GM19438 (cell line): ENCODE data around the gene CLMP.
A peak's percentile ranks its signal among the peaks of the same experiment; 100 is the strongest.

Experiments used
- ATAC-seq: cut with Tn5 transposase; IDR thresholded peaks from one replicate; pipeline ENCODE4 v1.9.1; 2021; ENCODE audit warnings: low read depth; ENCODE audit not compliant: unreplicated experiment

CLMP gene, protein sequence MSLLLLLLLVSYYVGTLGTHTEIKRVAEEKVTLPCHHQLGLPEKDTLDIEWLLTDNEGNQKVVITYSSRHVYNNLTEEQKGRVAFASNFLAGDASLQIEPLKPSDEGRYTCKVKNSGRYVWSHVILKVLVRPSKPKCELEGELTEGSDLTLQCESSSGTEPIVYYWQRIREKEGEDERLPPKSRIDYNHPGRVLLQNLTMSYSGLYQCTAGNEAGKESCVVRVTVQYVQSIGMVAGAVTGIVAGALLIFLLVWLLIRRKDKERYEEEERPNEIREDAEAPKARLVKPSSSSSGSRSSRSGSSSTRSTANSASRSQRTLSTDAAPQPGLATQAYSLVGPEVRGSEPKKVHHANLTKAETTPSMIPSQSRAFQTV

DNA sequence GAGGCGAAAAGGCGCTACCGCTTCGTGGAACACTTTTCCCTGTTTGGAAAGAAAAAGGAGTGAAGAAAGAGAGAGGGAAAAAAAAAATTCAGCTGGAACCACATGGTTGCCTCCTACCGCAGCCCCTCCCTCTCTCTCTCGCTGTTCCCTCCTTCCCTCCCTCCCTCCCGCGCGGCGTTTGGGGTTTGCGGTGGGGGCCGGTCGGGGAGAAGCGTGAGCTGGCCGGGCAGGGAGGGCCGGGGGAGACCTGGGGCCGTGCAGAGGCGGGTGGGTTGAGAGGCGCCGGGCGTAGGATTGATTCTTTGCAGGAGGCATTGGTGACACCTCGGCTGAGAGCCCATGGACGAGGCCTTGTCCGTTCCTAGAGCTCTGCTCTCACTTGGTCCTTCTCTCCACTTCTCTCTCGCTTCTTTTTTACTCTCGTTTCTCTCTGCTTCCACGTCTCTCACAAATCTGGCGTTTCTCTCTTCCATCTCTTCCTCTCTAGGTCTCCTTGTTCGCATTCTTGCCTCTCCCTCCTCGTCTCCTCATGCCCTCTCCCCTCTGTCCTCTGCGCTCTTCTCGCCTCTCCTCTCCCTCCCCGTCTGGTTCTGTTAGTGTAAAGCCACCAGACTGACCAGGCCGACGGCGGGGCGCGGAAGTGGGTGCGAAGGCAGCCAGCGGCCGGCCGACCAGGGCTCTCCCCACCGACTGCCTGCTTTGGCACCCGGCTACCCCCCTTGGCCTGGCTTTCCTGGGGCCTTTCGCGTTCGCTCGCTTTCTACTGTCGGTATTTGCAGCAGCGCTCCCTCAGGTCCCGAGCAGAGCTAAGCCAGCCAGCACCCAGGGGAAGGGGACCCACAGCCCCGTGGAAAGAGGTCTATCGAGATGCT lies at the start of gene CLMP:
TSS of gene CLMP (minus strand) at position 61 of the 872 bp plus-strand sequence. CDS start 308 bp downstream, outside the sequence.
- no peak for ATAC-seq

DNA sequence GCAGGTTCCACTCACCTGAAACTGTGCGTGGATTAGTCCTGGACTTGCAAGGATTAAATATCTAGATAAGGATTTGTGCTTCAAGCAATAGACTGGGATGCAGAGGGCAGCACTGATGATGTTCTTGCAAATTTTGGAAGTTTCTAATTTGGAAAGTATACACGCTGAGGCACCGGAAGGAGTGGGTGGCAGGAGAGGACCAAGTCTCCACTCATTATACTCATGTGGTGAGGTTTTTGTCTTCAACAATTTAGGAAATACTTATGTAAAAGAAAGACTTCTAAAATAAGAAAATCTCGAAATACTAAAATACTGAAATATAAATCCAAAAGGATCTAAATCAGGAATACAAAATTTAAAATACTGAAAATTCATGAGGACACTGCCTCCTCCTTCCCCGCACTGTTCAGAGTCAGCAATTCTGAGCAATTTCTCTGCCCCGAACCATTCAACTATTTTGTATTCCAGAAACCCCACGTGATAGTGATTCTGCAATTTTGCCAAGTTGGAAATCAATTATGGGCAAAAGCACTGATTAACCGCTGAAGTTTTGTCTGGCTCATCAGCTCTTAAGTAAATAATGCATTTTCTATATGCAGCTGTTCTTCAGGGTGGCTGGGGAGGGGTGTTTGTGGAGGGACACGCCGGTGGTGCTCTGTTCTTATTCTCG lies 47.0 kb upstream of the CLMP start:
- ATAC-seq = no peak

DNA sequence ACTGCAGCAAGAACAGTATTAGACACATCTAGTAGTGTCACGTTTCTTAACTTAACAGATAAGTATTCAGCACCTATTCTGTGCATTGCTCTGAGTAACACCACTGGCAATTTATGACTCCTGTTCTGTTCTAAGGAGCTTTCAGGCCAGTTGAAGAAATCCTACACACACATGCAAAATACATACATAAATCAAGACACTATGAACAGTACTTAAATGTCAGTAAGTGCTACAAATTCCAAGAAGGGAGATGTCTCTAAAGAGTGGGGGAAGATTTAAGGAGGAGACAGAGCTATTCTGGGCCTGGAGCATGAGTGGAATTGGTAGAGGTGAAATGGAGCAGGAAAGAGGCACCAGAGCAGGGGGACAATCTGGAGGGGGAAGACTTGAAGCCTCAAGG lies 46.2 kb upstream of the CLMP start:
- ATAC-seq = no peak

DNA sequence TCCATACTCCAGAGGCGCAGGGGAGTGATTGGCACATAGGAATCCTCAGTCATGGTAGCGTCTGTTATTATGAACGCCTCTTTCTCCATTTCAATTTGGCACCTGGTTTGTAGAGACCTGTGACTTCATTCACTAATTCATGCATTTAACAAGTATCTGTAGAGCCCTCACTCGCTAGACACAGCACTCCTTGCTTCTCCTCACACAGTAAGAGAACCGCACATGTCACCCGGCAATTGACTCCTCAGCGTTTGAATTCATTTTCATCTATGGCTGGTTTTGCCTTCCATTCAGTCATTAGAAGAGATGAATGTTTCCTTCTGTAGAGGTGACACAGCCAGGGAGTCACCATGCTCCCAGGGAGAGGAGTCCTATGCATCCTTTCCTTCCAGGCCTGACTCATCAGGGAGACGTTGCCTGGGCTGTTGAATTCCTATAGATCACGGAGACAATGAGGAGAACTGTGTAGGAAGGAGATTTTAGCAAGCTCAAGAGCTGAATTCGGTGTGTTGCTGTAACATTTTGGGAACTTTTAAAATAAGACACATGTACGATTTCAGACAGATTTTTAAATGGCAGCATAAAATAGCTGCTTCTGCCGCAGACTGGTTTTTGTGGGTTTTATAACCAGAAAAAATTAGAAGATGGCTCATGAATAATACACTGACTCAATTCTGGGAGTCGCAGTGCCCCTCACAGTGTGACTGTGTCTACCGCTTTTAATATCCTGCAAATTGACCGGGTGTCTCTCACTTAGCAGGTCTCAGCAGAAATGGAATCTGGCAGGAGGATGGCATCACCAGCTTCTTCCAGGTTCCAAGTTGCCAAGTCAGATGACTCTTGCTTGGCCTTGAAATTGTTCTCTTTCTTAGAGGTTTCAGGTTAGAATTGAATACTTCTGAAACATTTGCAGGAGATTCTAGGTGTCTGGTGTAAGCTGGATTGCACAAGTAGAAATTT lies 44.4 kb upstream of the CLMP start:
- ATAC-seq = no peak

DNA sequence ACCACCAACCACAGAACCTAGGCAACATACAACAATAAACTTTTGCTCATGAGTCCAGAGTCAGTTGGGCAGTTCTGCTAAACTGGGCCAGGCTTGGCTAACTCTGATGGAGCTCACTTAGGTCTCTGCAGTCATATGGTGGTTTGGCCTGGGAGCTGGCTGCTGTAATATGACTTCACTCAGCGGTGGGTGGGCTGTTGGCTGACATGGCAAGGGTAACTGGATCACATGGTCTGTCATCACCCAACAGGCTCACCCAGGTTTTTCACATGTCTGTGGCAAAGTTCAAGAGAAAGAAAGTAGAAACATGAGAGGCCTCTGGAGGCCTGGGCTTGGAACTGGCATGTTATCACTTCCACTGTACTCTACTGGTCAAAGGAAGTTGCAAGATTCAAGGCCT lies 43.2 kb upstream of the CLMP start:
- ATAC-seq = no peak

DNA sequence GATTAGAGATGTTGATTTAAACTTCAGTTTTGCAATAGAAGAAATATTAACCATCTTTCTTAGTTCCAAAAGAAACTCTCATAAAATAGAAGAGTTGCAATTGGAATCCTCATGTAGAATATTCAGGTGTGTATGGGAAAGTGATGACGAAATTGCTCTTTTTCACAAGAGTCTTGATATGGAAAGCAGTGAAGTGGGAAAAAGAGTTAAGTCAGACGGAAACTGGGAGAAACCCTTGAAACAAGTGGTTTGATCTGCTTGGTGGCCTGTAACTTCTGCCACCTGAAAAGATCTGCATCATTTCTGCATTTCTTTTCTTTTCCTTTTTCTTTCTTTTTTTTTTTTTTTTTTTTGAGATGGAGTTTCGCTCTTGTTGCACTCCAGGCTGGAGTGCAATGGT lies 41.8 kb upstream of the CLMP start:
- ATAC-seq = no peak

DNA sequence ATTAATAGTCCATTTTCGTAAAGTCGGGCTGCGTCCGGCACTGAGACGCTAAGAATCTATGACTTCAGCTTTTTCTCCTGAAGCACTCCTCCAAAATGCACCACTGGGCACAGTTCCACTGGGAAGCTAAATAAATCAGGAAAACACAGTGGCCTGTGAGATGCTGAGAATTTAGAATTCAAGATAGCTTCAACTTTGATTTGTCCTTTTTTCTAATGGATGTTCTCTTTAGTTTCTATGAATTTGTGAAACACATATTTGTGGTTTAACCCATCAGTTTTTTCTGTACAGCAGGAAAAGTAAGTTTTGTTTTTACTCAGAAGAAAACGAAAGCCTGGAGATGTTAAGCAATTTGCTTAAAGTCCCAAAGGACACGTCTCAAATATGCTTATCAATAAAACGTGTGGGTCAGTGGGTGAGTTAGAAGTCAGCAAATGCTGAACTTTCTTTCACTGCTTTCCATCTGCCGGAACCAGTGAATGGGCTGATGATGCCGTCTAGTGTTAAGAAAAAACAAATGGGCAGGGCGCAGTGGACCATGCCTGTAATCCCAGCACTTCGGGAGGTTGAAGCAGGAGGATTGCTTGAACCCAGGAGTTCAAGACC lies 40.7 kb upstream of the CLMP start:
- no peak for ATAC-seq

DNA sequence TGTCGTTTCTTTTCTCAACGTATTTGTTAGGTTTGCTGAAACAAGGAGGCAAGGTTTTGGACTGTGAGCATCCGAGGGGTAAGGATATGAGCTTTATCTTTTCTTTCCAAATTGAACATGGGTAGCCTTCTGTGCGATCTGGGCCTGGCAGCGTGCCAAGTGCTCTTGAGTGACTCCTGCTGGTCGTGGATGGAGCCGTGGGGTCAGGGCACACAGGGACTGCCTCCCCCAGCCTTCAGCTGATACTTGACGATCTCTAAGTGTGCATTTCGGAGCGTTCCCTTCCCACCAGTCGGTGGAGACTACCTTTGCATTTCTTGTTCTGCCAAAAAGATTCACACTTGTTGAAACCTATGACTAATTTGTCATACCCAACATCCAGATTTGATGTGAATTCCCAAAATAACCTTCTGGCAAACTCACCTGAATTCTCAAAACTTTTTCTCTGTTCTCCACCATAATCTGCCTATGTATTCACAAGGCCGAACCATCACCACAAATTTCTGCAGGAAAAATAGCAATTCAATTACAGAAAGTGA lies 40.1 kb upstream of the CLMP start:
- ATAC-seq = no peak

DNA sequence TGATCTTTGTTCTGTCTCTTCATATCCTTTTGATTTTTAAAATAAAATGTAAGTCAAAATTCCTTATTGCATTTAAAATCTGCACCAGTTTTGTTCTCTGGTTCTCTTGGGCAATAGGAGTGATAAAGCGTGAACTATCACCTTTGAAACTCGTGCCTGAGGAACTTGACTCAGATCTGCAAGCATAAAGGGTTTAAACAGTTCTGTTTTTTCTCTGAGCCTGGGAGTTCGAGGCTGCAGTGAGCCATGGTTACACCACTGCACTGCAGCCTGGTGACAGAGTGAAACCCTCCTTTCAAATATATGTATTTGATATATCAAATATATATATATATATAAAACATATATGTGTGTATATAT lies 38.9 kb upstream of the CLMP start:
- no peak for ATAC-seq

DNA sequence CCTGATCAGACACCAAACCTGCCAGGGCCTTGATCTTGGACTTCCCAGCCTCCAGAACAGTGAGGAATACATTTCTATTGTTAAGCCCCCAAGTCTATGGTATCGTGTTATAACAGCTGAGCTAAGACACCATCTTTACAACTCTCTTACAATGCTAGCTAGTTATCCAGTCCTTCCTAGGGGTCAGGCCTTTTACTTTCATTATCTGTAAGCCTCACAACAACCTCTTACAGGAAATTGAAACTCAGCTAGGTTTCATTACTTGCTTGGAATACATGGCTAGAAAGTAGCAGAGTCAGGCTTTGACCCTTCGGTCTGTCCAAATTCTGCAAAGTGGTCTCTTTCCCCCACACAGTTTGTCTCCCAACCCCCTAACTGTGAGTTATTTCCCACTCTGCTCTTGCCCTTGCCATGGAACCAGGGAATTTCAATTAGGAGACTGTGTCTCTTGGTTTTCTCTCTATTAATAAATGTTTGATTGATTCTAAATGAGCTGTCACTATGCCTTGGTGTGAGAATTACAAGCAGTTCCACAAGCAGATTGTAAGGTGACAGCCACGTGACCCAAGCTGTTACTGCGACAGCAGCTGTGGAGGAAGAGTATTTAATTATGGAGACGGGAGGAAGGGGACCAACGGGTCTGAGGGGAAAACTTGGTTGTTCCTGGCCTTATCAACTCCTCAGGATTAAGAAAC lies 38.4 kb upstream of the CLMP start:
- ATAC-seq = peak; percentile 94

DNA sequence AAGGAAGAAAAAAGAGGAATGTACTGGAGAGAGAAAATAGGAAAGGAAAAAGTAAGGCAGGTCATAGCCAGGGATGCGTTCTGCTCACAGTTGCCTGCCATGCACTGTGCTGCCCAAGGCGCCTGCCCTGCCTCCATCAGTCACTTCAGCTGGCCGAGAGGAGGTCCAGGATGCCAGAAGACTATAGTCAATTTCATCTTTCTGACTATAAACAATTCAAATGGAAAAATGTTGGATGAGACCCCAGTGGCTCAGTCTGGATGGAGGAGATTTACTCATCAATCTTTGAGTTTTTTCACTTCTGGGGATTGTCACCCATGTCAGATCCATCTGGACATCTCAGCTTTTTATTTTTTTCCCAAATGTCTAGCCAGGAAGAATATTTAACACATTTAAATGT lies 36.7 kb upstream of the CLMP start:
- ATAC-seq = no peak

DNA sequence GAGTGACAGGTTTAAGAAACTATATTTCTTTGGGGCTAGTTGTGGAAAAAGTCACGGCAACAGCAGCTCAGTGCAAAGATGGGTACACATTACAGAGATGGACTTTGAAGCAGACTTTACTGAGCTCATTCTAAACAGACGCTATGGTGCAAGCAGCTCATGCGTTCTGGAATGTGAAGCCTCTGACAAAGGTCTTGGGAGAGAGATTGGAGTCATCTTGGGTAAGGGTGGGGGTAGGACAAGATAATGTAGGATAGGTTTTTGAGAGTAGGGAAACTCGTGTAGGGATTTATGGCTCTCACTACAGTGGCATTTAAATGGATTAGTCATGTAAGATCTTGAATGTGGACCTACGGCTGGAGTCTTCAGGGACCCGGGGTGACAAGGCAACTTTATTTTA lies 36.2 kb upstream of the CLMP start:
- no peak for ATAC-seq

DNA sequence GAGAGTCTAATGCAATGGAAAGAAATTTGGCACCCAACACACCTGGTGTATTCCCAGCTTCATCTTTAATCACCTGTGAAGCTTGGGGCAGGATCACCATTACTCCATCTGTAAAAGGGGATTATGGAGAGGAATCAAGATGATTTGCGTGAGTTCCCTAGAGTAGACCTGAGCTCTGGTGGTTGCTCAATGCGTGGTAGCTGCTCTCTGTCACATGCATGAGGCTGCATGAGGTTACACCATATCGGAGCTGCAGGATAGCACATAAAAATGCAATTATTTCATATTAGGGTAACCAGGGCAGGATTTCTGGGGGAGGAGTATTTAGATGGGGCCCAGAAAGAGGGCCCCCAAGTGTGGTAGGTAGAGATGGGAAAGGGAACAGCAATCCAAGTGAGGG lies 35.3 kb upstream of the CLMP start:
- no peak for ATAC-seq

DNA sequence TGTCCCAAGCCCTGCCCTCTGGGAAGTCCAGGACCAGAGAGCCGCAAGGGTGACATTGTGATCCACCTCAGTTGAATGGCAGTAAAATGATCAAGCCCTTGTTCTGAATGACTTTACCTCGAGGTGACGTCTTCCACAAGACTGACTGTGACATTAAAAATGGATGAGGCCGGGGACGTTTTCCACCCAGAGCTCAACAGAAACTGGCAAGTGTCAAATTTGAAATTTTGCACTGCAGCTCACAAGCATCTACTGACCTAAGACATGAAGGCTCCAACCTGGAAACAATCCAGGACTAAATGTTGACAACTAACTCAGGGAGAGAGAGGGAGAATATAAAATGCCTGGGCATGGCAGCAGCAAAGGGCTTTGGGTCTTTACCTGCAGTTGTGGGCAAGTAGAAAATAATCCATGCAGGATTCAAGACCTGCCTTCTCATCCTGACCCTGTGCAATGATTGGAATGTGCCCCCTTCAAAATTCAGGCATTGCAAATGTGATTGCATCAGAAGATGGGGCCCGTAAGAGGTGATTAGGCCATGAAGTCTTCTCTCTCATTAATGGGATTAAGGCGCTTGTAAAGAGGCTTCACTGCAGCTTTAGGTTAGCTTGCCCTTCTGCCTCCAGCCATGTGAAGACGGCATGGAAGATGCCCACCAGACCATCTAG lies 33.6 kb upstream of the CLMP start:
- no peak for ATAC-seq

DNA sequence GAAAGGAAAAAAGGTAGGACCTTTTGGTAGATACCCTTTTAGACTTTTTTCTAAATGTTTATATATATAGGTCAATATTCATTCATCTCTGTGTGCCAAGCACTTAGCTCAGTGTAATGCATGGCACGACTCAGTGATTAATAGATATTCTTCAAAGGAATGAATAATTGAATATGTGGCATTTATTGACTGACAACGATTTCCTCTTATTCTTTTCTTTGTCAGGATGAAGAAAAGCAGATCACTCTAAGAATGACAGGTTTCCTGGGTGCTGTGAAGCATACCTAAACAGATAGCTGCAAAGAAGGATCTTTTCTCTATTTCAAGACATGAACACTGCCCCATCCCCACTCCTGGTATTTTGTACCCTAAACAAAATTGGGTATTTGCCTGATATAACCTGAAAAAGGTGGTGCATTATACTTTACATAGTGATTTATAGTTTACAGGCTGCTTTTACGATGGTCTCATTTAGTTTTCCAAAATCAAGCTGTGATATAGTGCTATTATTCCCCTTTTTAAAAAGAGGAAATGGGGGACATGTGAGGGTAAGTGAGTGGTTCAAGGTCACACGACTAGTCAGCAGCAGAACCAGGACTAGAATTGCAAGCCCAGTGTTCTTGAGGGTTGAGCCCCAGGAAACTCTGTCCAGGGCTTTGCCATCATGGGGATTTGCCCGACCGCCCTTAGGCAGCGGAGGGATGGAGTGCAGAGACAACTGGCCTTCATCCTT lies 32.9 kb upstream of the CLMP start:
- ATAC-seq = no peak

DNA sequence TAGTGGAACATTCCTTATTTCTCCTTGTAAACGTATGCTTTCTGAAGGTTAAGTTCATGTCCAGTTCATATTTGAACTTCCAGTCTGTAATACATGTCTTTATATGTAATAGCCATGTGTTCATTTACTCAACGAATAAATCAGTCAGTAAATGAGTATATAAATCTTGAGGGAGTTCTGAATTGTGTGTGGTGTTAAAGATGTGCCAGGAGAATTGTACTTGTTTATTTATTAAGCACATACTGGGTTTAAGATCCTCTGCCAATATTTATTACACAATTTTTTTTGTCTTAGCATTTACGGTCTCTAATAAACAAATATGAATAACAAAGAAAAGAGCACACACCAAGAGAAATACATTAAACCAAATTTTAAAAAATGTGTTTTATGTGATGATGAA lies 26.5 kb upstream of the CLMP start:
- ATAC-seq = no peak

DNA sequence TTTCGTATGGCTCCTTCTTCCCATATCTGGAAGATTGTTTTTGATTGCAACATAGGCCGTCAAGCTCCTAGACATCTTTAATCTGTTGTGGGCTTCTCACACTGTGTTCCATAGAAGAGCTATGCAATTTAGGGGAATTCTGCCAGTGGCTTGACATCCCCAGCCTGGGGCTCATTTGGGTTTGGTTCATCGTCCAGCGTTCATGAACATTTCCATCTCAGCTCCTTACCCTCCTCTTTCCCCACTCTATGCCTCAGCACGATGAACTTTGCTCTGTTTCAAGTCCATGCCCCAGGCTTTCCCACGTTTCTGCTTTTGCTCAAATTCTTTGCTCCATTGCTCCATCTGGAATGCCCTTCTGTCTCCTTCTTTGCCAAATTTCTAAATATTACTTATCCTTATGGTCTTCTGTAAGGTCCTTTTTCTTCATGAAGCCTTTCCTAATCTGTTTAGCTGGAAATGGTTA lies 26.1 kb upstream of the CLMP start:
- ATAC-seq = no peak
